Fibroblast of skin of right biceps (primary cell): Measurements from ENCODE around the gene GABRR1.
"Not testable (repeated sequence)": the region's sequence is repeated elsewhere in the genome, so short reads cannot be mapped to it uniquely, and the experiment has no call there.

ENCODE experiments used
- DNase-seq: peaks from one replicate; pipeline ENCODE4 v3.0.0-alpha.2; 2013

The GABRR1 gene

GRCh38 chr6:89148016-89148750 is 69.0 kb downstream of the GABRR1 start:
- DNase-seq, result peak; percentile 39

GRCh38 chr6:89146718-89147700 is 70.1 kb downstream of the GABRR1 start:
- peak; percentile 77 for DNase-seq

GRCh38 chr6:89145956-89146717 is 71.0 kb downstream of the GABRR1 start, which contains the start of gene PM20D2:
Gene PM20D2, plus strand, starts transcription at chr6:89146055. Its CDS starts 90 bp downstream, at chr6:89146145.
- peak; percentile 45 for DNase-seq

GRCh38 chr6:89145091-89145955 is 71.8 kb downstream of the GABRR1 start:
- DNase-seq, result peak; percentile 26

GRCh38 chr6:89144354-89144906 is 72.7 kb downstream of the GABRR1 start:
- DNase-seq, result peak; percentile 49

- peak; percentile 40 for DNase-seq
These were observed 76.6 kb downstream of the GABRR1 start for GRCh38 chr6:89140347-89141156.

- DNase-seq, result peak; percentile 24
These were observed 77.4 kb downstream of the GABRR1 start for GRCh38 chr6:89139509-89140346.

- no peak for DNase-seq
These were observed 79.0 kb downstream of the GABRR1 start for GRCh38 chr6:89138173-89138572.

GRCh38 chr6:89134723-89135122 is 82.4 kb downstream of the GABRR1 start:
- DNase-seq, result no peak

- DNase-seq, result no peak
These were observed 83.2 kb downstream of the GABRR1 start for GRCh38 chr6:89133981-89134380.

GRCh38 chr6:89132057-89132456 is 85.1 kb downstream of the GABRR1 start:
- DNase-seq, result no peak

- no peak for DNase-seq
These were observed 85.6 kb downstream of the GABRR1 start for GRCh38 chr6:89131599-89131998.

GRCh38 chr6:89128256-89128671 is 88.9 kb downstream of the GABRR1 start:
- not testable (repeated sequence) for DNase-seq
